A549 treated with dexamethasone at 1 μM for 4 hours (cell line): ENCODE measurements around the gene ANGPTL2. TPM values are rescaled to one million over a fixed set of nuclear protein-coding genes. Genes with fewer than 3 reads are reported as not detected.

Source experiments
- total RNA-seq: library from RNA; stranded (reverse); fragments of 200-300 nt; extraction: Qiagen RNA extraction; gene quantifications from 5 replicates; pipeline ENCODE4 v1.2.3, GENCODE V29; 2022

The ANGPTL2 gene, protein sequence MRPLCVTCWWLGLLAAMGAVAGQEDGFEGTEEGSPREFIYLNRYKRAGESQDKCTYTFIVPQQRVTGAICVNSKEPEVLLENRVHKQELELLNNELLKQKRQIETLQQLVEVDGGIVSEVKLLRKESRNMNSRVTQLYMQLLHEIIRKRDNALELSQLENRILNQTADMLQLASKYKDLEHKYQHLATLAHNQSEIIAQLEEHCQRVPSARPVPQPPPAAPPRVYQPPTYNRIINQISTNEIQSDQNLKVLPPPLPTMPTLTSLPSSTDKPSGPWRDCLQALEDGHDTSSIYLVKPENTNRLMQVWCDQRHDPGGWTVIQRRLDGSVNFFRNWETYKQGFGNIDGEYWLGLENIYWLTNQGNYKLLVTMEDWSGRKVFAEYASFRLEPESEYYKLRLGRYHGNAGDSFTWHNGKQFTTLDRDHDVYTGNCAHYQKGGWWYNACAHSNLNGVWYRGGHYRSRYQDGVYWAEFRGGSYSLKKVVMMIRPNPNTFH
- 0.04 TPM in 1 of 5 replicates, not detected in the others for total RNA-seq

DNA sequence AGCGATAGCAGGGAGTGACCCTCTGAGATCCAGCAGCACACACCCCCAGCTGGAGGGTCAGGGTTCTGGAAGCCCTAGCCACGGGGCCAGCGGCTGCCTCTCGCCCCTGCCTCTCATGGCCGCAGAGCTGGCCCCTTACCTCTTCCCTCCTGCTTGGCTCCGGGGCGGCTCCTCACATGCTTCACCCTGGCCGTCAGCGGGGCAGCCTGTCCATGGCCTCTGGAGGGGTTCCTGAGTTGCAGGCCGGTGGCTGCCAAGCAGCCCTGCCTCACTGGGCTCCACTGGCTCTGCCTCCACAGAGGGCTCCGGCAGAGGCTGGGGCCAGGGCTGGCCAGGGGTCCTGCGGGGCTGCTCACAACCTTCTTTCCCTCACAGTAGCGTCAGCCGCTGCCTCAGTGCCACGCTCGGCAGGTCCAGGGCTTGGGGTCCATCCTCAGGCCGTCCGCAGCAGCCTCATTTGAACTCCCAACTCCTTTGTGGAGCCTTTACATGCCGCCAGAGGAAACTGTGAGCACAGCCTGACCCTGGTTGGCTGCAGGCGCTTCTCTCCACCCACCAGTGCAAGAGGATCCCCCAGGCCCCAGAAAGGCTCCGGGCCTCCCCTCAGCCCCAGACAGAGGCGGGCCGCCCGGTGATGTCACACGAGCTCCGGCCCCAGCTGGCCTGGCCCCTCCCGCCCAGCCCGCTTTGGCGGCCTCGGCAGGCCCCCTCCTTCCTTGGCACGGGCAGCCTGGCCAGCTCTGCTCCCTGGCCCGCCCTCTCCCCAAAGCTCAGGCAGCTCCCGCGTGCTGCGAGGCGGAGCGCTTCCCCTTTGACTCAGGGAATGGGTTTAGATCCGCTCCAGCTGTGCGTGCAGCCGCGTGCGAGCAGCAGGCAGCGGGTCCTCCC, at the start of gene ANGPTL2:
ANGPTL2 (minus strand) TSS at position 460 of the 888 bp plus-strand sequence. CDS start 13,904 bp downstream, outside the sequence.

Other genes starting within 250 kb of the ANGPTL2 start
- 1.7 to 2.4 TPM (median 1.9 TPM) in 5 replicates for gene RALGPS1, start 207.9 kb downstream of the ANGPTL2 start, total RNA-seq
- gene GARNL3, start 142.1 kb upstream of the ANGPTL2 start, total RNA-seq, result 2.0 to 3.3 TPM (median 3.2 TPM) in 5 replicates